CD4-positive, alpha-beta T cell (primary cell): Measurements from ENCODE around the gene PSMD8. TPM values are rescaled to one million over a fixed set of nuclear protein-coding genes. Genes with fewer than 3 reads are reported as not detected.

Experiments used
- ATAC-seq: fragments of 200-7000 bp; cut with Tn5 transposase; one replicate; pipeline ENCODE4 v1.10.0; 2022; ENCODE audit warnings: mild to moderate bottlenecking; ENCODE audit not compliant: poor library complexity
- CTCF ChIA-PET: fragments of 350-600 bp; sonication (Branson Sonifier 250); formaldehyde crosslinking; loops from one replicate; lab custom pipeline; 2021; ENCODE audit warnings: antibody characterized with exemption, inconsistent platforms; lab: Charles Lee
- POLR2A ChIA-PET: fragments of 350-600 bp; sonication (Branson Sonifier 250); formaldehyde crosslinking; loops from one replicate; lab custom pipeline; 2021; ENCODE audit warnings: antibody characterized with exemption, inconsistent platforms; lab: Charles Lee
- DNase-seq, 14 experiments: peaks; one replicate each; pipeline ENCODE4 v3.0.0-alpha.2; 2013 to 2020; ENCODE audit warnings: mixed read lengths in 2 of 14
- H3K27ac ChIP-seq, 2 donors: one replicate each; pipeline versions ENCODE4 v1.5.1 to v1.7.0; 2013; ENCODE audit warnings: low read length in 2 of 2, low read depth in 1 of 2, mild to moderate bottlenecking in 1 of 2
- H3K27me3 ChIP-seq, 2 experiments: 1 replicate in 1 of 2; 2 replicates in 1 of 2; pipeline versions ENCODE4 v1.6.1 to v1.7.0; 2013; ENCODE audit warnings: low read length in 2 of 2, control low read depth in 1 of 2, mild to moderate bottlenecking in 1 of 2, moderate library complexity in 1 of 2; ENCODE audit not compliant: insufficient read depth in 2 of 2, control insufficient read depth in 1 of 2
- H3K36me3 ChIP-seq: one replicate; pipeline ENCODE4 v1.6.1; 2013; ENCODE audit warnings: low read length, control low read depth; ENCODE audit not compliant: insufficient read depth
- H3K4me1 ChIP-seq: one replicate; pipeline ENCODE4 v1.6.1; 2013; ENCODE audit warnings: low read length, control low read depth; ENCODE audit not compliant: insufficient read depth
- H3K4me3 ChIP-seq: one replicate; pipeline ENCODE4 v1.5.1; 2013; ENCODE audit warnings: mild to moderate bottlenecking, low read length, moderate library complexity
- H3K9me3 ChIP-seq, 2 experiments: 1 replicate in 1 of 2; 2 replicates in 1 of 2; pipeline versions ENCODE4 v1.6.1 to v1.7.0; 2013; ENCODE audit warnings: low read length in 2 of 2, mild to moderate bottlenecking in 2 of 2, control low read depth in 1 of 2, moderate library complexity in 1 of 2; ENCODE audit not compliant: control insufficient read depth in 1 of 2, insufficient read depth in 1 of 2
- H3K27ac Mint-ChIP-seq: one replicate; pipeline ENCODE4 v1.8.0; 2020; ENCODE audit warnings: mixed read lengths
- H3K27me3 Mint-ChIP-seq: one replicate; pipeline ENCODE4 v1.8.0; 2021; ENCODE audit warnings: mixed read lengths
- H3K36me3 Mint-ChIP-seq: one replicate; pipeline ENCODE4 v1.8.0; 2021; ENCODE audit warnings: low read depth, mixed read lengths
- H3K4me1 Mint-ChIP-seq: one replicate; pipeline ENCODE4 v1.8.0; 2021; ENCODE audit warnings: low read depth, mixed read lengths
- H3K4me3 Mint-ChIP-seq: one replicate; pipeline ENCODE4 v1.8.0; 2020; ENCODE audit warnings: mild to moderate bottlenecking, mixed read lengths
- H3K9me3 Mint-ChIP-seq: one replicate; pipeline ENCODE4 v1.8.0; 2020; ENCODE audit warnings: mixed read lengths
- CTCF ChIP-seq: fragments of 200-600 bp; IDR thresholded peaks from one replicate; pipeline ENCODE4 v1.8.0; 2022; ENCODE audit warnings: antibody characterized with exemption, mild to moderate bottlenecking
- intact Hi-C, 2 experiments: fragments of 100-400 bp; cut with DNase I in 1 of 2; cut with micrococcal nuclease in 1 of 2; formaldehyde crosslinking; loops; one replicate each; pipeline versions ENCODE4 v1.15.1 to v1.9.0; 2023 to 2025; cut with DNase I, micrococcal nuclease
- total RNA-seq, 174 experiments: library from RNA in 2 of 174; stranded (reverse) in 2 of 174; gene quantifications; one replicate each; pipeline ENCODE4 v1.2.3 and lab custom pipeline; 2021 to 2026

PSMD8 gene
- total RNA-seq, 2 experiments from 2014 or later: 61.2 to 64.4 TPM

GRCh38 chr19:38358071-38358470, 16.3 kb upstream of the PSMD8 start:
- Mint-ChIP-seq H3K4me3 (no peak overlapping the region), H3K27ac (no peak overlapping the region), H3K4me1 (peaks cover 14% of the 10 kb centered on the region), H3K36me3 (no peaks in the 10 kb centered on the region), H3K9me3 (no peaks in the 10 kb centered on the region), H3K27me3 (peaks cover 13% of the 10 kb centered on the region)
- peaks cover 18% of the 10 kb centered on the region for H3K4me1 ChIP-seq
- H3K36me3 ChIP-seq: no peaks in the 10 kb centered on the region
- DNase-seq (no peak), ATAC-seq (no peak)
- CTCF ChIA-PET: no interaction called here
- H3K4me3 ChIP-seq: no peak overlapping the region
- intact Hi-C loops: no loop called here
- TF ChIP-seq CTCF: no peak
- peaks cover 0 to 2% of the 10 kb centered on the region in 2 experiments for H3K27me3 ChIP-seq
- no peak overlapping the region for H3K27ac ChIP-seq
- POLR2A ChIA-PET: no interaction called here
- H3K9me3 ChIP-seq: peaks cover 0 to 8% of the 10 kb centered on the region in 2 experiments

DNA sequence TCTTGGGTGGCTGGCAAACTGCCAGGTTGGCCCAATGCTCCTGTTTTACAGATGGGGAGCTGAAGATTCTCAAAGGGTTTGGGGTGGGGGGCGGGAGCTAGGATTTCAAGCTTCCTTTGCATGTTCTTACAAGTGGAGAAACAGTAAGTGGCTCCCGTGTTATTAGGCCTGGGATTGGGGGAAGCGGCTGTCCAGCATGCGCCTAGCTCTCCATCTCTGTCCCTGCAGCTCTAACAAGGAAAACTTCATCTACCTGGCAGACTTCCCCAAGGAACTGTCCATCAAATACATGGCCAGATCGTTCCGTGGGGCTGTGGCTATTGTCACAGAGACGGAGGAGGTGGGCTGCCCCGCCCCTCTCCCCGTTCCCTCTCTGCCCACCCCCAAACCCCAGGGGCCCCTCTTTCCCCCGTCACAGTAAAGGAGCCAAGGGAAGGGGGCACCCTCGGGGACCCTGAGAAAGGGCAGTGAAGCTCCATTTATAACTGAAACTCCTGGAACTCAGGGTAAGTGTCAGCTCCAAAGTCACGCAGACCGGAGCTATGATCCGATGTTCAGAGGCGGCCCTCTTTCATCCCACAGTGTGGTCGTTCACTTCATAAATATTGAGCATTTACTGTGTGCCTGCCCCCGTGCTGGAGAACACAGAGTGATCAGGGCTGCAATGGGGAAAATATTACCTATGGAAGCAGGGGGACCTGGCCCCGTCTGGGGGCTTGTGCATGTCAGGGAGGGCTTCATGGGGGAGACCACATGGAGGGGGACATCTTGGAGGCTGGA, 14.9 kb upstream of the PSMD8 start:
- H3K4me3 Mint-ChIP-seq: peak overlapping the region; percentile 59
- TF ChIP-seq CTCF: no peak
- CTCF ChIA-PET: no interaction called here
- Histone ChIP-seq H3K27me3 (peaks cover 0 to 2% of the 10 kb centered on the region in 2 experiments), H3K36me3 (no peaks in the 10 kb centered on the region), H3K4me3 (no peak overlapping the region), H3K27ac (no peak overlapping the region), H3K9me3 (peaks cover 0 to 8% of the 10 kb centered on the region in 2 experiments), H3K4me1 (peaks cover 19% of the 10 kb centered on the region)
- DNase-seq: peak in 1 of 14 experiments; percentile 20
- no peaks in the 10 kb centered on the region for H3K36me3 Mint-ChIP-seq
- no peak for ATAC-seq
- intact Hi-C loops: no loop called here
- H3K27ac Mint-ChIP-seq: no peak overlapping the region
- peaks cover 14% of the 10 kb centered on the region for H3K4me1 Mint-ChIP-seq
- H3K9me3 Mint-ChIP-seq: no peaks in the 10 kb centered on the region
- POLR2A ChIA-PET: interaction anchor here (0.5 kb wide), 1 partner anchor 23 kb away, joined by 3 read pairs; the partner anchor contains the start of gene CATSPERG
- peaks cover 13% of the 10 kb centered on the region for H3K27me3 Mint-ChIP-seq

- Histone ChIP-seq H3K27ac (no peak overlapping the region), H3K4me3 (no peak overlapping the region), H3K27me3 (peaks cover 0 to 2% of the 10 kb centered on the region in 2 experiments), H3K9me3 (peaks cover 0 to 8% of the 10 kb centered on the region in 2 experiments), H3K36me3 (no peaks in the 10 kb centered on the region), H3K4me1 (peaks cover 19% of the 10 kb centered on the region)
- H3K4me1 Mint-ChIP-seq: peaks cover 14% of the 10 kb centered on the region
- ATAC-seq: no peak
- peaks cover 13% of the 10 kb centered on the region for H3K27me3 Mint-ChIP-seq
- CTCF ChIA-PET: interaction anchor here (0.8 kb wide), 1 partner anchor 24 kb away, joined by 3 read pairs; the partner anchor contains the start of gene CATSPERG
- no peak for TF ChIP-seq CTCF
- no peak overlapping the region for H3K27ac Mint-ChIP-seq
- POLR2A ChIA-PET: interaction anchor here (1.4 kb wide), 1 partner anchor 14 kb away, joined by 9 read pairs; the partner anchor contains the start of gene PSMD8
- intact Hi-C loops: no loop called here
- H3K4me3 Mint-ChIP-seq: peak overlapping the region; percentile 82
- no peaks in the 10 kb centered on the region for H3K36me3 Mint-ChIP-seq
- H3K9me3 Mint-ChIP-seq: no peaks in the 10 kb centered on the region
- DNase-seq: no peak
Measured at GRCh38 chr19:38360351-38360750, 14.0 kb upstream of the PSMD8 start.
